GM21825 (cell line): Measurements from ENCODE around the gene PPP2R2C.

ENCODE experiments used
- ATAC-seq: cut with Tn5 transposase; IDR thresholded peaks from one replicate; pipeline ENCODE4 v1.9.1; 2021; ENCODE audit warnings: mild to moderate bottlenecking, moderate library complexity; ENCODE audit not compliant: unreplicated experiment

Gene PPP2R2C

DNA sequence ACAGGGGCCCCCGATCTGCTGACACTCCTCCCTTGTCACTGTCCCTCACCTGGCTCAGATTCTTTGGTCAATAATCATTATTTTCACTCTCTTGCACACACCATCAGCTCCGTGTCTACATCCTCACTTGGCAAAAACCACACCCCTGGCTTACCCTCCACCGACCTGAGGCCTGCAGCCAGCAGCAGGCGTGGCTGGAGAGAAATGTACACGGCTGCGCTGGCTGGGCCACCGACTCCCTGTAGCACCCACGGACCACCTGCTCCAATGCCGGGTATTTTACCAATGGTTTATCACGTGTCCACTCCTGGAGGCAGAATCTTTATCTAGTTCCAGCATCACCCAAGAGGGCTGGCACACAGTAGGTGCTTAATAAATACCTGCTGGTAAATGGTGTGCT, 104.3 kb downstream of the PPP2R2C start:
- ATAC-seq = no peak

DNA sequence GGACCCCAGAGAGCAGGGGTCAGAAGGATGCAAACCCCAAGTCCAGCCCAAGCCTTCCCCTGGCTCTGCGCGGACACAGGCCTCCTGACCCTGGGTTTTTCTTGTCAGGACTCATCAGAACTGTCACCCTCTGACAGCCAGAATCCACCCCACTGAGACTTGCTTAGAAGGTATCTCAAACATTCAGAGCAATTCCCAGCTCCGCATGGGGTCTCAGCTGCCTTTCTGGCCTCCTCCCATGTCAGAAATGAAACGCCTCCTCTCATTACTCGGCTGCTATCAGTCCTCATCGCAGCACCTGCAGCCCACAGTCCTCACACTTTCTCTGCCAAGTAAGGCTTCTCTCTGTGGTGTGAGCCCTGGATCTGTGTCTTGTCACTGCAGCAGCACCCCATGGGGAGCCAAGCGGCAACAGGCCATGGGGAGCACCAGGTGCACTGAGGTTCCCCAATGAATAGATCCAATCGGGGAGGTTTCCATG, 105.0 kb downstream of the PPP2R2C start:
- no peak for ATAC-seq

DNA sequence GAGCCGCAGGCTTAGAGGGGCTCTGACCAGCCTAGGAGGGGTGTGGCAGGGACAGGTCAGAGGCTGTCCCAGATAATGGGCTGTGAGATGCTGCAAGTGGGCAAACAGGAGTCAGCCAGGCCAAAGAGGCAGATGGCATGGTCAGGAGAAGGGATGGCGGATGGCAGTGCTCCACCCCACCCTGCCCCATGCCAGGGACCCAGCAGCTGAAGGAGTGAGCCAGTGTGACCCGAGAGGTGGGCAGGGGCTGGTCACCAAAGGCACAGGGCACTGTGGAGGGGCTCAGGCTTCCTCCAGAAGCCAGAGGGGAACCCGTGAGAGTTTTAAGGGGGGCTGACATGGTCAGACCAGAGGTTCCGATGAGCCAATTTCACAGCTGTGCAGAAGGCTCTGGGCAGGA, 105.8 kb downstream of the PPP2R2C start:
- no peak for ATAC-seq

DNA sequence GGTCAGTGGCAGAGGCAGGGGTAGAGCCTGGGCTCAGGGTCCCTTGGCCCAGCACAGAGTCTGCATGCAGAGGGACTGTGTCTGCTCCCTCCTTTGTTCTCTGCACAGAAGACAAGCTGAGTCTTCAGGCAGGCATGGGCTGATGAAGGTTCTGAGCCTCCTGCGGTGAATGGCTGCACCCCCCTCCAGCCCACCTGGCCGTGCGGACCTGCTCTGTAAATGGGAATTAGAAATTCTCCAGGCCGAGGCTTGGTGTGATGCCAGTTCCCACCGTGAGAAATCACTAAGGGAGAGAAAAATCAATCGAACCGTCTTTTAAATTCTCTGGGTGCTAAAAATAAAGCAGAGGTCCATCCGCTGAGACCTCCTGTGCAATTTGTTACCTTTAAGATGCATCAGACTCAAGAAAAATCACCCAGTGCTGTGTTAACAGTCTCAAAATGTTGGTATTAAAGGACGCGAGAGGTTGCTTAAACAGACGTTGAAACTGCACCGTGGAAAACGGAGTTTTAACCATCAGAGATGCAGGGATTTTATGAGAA, 106.8 kb downstream of the PPP2R2C start:
- ATAC-seq = no peak

DNA sequence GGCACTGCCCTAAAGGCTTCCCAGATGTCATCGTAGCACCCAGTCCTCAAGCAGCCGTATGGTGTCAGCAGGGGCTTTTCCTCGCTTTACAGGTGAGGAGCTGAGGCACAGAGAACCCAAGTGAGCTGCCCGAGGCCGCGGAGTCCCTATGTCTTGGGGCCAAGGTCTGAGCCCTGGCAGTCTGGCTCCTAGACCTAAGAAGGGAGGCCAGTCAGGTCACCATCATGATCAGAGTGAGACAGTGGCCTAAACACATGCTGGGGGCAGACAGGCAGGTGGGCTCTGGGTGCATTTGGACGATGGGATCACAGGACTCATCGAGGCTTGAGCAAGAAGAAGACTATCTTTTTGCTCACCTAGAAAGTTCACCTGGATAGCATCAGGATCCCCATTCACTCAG, 107.8 kb downstream of the PPP2R2C start:
- ATAC-seq = no peak

DNA sequence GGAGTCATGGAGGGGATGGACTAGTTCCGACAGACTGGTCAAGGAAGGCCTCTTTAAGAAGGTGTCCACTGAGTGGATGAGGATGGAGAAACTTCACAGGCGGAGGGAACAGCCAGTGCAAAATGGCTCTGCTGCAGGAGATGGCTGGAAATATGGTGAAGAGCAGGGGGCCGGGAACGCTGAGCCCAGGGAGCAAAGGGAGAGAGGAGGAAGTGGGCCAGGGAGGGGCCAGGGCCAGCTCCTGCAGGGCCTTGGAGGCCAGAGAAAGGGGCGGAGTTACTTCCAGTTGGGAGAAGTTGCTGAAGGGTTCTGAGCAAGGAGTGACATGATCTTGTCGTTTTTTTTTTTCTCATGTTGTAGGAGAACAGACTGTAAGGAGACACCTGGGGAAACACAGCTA, 108.3 kb downstream of the PPP2R2C start:
- no peak for ATAC-seq

DNA sequence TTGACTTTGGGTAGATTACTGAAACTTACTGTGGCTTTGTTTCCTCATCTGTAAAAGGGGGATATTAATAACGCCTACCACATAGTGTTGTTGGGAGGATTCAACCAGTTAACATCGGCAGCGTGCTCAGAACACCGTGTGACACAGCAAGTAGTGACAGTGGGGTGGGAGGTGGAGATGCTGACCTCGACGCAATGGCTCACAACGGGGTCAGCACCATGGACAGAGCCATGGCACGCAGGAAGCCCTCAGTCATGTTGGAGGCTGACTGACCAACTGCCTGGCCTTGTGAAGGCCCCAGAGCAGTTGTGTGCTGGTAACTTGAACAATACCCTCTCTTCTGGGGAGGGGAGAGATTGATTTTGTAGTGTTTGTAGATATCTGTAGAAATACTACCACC, 109.5 kb downstream of the PPP2R2C start:
- no peak for ATAC-seq

DNA sequence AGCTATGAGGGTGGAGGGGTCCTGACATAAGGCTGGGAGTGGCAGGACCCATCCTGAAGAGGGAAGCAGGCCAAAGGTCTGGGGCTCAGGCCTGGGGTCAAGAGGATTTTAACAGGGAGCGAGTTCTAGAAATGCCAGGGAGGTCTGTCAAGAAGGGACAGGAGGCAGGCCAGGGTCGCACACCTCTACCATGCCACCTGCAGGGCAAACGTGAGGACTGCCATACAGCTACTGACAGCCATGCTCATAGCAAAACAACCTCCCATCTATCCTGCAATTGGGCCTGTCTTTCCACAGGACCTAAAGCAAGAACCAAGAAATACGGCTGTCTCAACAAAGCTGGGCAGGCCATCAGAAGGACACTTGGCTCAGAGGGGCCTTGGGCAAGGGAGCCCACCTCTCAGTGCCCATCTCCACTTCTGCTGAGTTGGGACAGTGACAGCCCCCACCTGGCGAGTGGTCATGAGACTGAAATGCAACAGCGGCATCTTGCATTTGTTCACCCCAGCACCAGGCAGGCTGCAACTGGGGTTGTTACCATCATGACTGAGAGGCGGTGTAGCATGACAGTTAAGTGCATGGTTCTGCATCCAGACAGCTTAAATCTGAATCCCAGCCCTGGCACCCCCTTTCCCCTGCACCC, 110.0 kb downstream of the PPP2R2C start:
- no peak for ATAC-seq

DNA sequence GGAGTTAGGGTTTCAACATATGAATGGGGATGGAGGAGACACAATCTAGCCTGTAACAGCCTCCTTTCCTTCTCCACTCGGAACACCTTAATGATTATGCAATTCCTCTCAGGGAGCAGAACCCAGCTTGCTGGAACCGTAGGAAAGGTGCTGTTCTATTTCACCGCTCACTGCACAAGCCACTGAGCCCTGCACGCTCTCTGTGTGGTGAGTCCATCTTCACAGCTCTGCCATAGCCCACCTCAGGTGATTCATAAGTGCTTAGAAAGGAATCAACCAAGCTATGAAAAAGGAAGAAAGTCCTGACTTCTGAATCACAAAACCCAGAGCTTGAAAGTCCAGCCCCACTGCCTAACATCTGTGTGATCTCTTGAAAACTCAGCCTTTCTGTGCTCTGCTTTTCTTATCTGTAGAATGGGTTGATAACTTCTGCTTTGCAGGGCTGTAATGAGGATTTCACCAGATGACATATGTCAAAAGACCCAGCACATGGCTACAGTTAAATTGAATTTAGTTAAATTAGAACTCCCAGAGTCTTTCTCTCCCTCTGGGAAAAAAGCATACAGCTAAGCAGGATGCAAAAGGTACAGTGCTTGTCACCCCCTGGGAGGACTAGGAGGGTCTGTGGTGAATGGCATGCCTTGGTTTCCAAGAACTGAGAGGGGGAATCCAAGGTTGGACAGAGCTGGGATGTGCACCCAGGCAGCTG, 111.2 kb downstream of the PPP2R2C start:
- no peak for ATAC-seq

DNA sequence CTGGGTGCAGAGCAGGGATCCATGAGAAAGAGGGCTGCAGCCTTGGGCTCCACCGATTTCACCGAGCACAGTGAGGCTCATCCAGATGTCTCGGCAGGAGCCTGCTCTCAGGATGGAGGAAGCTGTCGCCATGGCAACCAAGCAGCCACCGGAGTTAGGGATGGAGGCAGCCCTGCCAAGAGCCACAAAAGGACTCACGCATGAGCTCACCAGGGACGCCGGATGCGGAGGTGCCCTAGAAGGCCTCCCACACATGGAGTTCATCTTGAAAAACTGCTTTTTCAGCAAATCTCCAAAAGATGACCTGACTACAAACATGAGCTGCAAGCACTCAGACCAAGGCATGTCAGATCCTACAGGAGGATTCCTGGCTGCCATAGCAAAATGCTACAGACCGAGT, 112.0 kb downstream of the PPP2R2C start:
- ATAC-seq = no peak

DNA sequence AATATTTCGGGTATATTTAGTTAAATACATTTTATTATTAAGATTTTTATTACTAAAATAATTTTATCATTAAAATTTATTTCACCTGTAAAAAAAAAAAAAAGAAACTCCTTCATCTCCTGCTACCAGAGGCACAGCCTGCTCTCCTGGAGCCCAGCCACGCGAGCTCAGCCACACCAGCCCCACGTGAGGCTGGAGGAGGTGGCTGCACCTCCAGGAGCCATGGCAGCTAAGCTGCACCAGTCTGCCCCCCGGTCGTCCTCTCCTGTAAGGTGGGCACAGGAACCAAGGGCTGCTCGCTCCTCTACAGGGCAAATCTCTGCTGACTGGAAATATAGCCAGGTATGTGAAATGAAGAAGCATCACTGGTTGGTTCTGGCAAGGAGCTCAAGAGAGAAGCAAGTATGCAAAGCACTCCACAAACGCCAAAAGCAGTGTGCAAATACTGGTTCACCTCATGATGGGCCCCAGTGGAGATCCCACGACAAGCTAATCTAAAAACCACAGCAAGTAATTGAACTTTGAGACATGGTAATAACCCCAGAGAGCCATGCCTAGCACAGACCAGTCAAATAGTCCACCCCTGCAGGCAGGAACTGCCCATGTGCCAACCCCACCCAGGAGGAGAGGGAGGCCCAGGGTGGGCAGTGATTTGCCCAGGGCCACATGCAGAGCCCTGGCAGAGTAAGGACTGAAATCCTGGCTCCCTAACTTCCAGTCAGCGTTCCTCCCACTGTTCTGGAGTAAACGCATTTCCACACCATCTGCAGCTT, 112.7 kb downstream of the PPP2R2C start:
- ATAC-seq = no peak

DNA sequence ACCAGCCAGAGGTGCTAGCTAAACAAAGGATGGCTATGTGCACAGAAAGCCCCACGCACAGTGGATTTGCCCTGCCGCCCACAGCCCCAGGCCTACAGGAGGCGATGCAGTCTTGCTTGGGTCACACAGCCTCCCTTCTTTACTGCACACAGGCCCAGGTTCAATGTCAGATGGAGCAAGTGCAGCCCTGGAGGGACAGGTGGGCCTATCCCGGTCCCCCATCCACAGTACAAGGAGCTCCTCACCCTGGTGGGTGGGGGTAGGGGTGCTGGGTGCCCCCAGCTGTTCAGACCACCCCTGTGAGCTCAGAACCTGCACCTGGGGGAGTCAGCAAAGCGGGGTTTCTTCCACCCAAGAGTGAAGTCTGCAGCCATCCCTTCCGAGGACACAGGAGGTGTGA, 114.9 kb downstream of the PPP2R2C start:
- no peak for ATAC-seq

DNA sequence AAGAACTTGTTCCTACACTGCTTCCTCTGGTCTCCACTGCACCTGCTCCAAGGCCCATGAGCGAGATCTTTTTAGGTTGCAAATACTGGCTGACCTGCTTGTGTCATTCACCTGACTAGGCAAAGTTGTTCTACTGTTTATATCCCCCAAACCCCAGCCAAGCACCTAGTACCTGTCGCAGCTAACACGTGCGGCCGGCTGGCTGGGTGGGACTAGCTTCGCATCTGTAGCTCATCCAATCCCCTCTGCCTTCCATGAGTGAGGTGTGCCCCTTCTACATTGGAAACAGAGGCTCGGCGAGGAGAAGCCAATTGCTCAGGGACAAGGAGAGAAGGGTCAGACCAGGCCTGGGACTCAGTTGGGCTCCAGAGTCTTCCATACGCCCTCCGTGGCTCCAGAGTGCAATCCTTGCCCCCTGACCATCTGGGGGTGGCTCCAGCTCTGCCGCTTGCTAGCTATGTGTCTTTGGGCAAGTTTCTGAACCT, 116.3 kb downstream of the PPP2R2C start:
- ATAC-seq = no peak

DNA sequence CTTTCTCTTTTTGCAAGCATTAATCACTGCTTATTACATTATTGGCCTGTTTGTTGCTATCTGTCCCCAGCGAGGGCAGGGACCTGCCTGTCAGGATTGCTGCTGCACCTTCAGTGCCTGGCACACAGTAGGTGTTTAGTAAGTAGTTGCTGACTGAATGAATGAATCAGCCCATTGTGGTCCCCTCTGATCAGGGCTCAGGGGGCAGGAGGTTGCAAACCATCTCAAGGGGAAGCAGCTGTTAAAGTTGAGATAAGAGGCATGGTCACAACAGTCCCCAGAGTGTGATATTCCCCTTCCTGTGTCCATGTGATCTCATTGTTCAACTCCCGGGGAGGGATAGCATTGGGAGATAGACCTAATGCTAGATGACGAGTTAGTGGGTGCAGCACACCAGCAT, 117.4 kb downstream of the PPP2R2C start:
- no peak for ATAC-seq

DNA sequence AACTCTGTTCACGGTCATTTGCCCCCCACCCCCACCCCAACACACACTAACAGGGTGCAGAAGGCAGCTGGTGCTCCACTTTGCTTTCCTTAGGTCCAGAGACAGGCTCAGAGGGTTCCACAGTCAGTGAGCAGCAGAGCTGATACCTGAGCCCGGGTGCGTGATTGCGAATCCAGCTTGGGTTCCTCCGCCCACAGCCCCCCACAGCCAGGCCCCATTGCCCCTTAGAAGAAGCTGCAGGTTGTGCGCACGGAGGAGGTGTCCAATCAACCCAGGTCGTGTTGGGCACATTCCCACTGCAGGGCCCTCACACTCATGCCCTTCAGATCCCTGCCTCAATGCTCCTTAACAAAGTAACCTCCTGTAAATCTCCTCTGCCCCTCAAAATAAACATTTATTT, 117.8 kb downstream of the PPP2R2C start:
- ATAC-seq = no peak

DNA sequence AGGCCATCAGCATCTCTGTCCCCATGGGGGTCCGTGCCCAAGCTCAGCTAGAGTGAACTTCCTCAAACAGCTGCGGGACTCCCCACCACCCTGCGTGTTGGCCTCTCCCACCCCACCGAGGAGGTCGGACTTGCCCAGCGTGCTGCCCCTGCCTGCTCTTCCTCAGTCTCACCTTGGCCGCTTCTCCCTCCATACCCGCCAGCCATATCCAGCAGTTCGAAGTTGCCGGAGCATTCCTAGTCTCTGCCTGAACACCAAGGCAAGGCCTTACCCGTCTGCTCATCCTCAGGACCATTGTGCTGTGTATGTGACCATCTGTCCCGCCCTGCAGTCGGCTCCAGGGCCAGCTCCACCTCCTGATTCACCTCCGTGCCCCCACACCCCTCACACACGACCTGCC, 118.3 kb downstream of the PPP2R2C start:
- no peak for ATAC-seq

DNA sequence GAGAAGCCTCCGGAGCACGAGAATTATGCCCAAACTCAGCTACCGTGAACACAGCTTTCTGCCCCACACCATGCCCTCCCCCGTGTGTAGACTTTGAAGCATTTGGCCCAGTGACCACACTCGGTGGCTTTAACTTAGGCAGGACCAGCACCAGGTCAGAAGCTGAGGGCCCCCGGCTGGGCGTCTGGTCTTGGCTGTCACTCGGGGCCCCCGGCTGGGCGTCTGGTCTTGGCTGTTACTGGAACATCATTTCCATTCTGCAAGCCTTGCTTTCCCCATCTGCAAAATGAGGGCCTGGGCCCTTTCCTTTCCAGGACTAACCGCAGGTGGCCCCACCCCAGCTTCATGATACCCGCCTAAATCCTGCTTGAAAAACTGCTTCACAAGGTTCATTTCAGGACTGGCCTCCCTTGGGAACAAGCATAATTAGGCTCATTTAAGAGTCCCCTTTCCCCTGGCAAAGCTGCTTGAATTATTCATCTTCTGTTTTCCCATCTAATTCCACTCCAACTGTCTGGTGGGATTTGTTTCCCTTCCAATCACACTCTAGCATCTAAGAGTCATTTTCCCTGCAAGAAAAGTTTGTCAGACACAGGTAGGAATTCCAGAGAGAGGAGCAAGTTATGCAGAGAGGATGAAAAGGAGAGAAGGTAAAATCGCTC, 120.3 kb downstream of the PPP2R2C start:
- ATAC-seq = no peak

DNA sequence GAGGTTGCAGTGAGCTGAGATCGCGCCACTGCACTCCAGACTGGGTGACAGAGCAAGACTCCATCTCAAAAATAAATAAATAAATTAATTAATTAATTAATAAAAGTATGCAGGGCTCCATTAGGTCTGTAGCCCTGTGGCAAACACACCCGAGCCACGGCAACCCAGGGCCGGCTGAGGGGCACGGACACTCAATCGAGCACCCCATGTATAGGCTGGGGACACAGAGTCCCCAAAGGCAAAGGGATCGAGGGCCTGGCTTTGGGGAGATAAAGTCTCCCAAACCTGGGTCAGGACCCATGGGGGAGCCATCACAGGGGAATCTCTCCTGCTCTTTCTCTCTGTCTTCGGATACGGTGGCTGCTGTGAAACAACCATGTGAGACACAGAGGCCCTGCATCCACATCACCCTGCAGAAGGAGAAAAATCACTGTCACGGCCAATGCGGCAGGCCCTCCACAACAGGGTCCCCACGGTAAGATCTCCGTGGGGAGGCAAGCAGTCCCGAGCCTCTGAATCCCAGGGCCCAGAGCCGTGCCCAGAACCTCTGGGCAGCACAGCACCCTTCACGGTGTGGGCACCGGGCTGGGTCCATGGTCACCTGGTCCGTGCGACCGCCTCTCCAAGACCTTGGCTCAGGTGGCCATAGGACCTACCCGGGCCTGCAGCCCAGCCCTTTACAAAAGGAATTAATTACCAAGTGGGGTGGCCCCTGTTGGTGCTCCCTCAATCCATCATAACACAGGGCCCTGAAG, 121.0 kb downstream of the PPP2R2C start:
- no peak for ATAC-seq

DNA sequence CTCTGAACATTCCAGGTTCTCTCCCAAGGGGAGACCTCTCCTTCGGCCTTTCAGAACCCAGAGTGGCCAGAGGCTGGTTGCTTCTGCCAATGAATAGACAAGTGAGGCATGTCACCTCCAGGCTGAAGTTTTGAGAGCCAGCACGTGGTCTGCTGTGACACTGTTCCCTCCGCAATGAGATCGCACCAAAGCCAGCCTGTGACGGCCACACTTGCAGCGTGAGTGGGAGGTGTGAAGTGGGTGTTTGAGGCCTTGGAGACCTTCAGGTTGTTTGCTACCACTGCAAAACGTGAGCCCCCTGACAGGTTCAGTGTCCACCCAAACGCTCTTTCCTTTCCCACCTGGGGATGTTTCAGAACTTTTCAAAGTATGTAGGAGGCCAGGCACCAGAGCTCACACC, 121.8 kb downstream of the PPP2R2C start:
- ATAC-seq = no peak

DNA sequence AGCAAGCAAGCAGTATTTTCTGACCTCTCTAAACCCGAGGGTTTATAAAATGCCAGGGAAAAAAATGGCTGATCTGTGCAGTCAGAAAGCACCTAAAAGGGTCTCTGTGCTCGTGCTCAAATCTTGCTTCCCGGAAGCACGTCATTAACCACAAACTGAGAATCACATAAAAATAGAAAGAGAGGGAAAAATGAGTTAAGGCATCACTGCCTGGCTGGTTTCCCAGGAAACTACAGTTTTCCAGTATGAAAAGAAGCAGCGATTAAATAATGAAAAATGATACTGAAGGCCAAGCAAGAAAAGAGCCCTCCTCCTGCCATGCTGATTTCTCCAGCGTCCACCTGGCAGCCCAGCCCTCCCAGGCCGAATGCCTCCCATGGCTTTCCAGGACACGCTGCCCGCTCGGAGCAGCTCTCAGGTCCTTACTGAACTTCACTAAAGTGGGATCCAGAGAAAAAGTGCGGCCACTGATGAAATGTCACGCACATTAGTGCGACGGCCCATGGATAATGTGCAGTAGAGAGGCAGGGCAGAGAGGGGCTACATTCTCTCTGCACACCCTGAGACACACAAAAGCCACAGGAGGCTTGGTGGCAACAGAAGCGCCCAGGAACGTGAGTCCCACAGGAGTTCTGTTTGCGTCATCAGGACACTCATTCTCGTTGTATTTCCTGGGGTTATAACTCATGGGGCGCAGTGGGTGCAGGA, 122.4 kb downstream of the PPP2R2C start:
- ATAC-seq = no peak
